ENCODE measurements around the gene TMEM61.
A peak's percentile ranks its signal among the peaks of the same experiment; 100 is the strongest.

The TMEM61 gene

DNA sequence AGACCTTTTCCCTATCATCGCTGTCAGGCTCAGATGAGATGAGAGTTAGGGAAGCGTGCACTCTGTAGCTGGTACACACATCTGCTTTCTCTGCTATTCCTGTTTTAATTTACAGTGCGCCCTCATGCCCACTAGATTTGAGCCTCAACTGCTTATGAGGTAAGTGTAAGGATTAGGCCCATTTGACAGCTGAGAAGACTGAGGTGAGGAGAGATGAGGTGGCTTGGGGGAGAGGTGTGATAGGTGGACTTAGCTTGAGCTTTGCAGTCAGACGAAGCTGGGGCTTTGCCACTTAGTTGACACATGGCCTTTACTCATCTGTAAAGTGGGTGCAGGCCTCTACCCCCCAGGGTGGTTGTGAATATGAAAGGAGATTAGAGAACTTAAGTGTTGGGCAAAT, 8.5 kb downstream of the TMEM61 start:
- FAIRE-seq: no peak
- no peak for DNase-seq (ENCODE audit: insufficient read length)
- TF ChIP-seq POLR2A (IDR thresholded peaks at IDR 0.05; ENCODE audit: low read depth, low read length) (no peak), POLR2AphosphoS5 (IDR thresholded peaks at IDR 0.05; ENCODE audit: low read depth, low read length) (no peak), TAF1 (IDR thresholded peaks at IDR 0.05; ENCODE audit: borderline replicate concordance, low read depth, low read length) (no peak)

- DNase-seq (ENCODE audit: insufficient read length): no peak
- TF ChIP-seq POLR2A (IDR thresholded peaks at IDR 0.05; ENCODE audit: low read depth, low read length): no peak
- TF ChIP-seq POLR2AphosphoS5 (IDR thresholded peaks at IDR 0.05; ENCODE audit: low read depth, low read length): no peak
- no peak for TF ChIP-seq TAF1 (IDR thresholded peaks at IDR 0.05; ENCODE audit: borderline replicate concordance, low read depth, low read length)
- no peak for FAIRE-seq
Observed at GRCh38 chr1:54989473-54989872, 9.0 kb downstream of the TMEM61 start.

- FAIRE-seq (no peak), DNase-seq (ENCODE audit: insufficient read length) (no peak)
- no peak for TF ChIP-seq POLR2AphosphoS5 (IDR thresholded peaks at IDR 0.05; ENCODE audit: low read depth, low read length)
- TF ChIP-seq POLR2A (IDR thresholded peaks at IDR 0.05; ENCODE audit: low read depth, low read length): no peak
- TF ChIP-seq TAF1 (IDR thresholded peaks at IDR 0.05; ENCODE audit: borderline replicate concordance, low read depth, low read length): no peak
Observed at GRCh38 chr1:54989968-54990810, 9.8 kb downstream of the TMEM61 start.

GRCh38 chr1:54990916-54991315, 10.5 kb downstream of the TMEM61 start:
- FAIRE-seq: no peak
- no peak for TF ChIP-seq POLR2A (IDR thresholded peaks at IDR 0.05; ENCODE audit: low read depth, low read length)
- no peak for TF ChIP-seq POLR2AphosphoS5 (IDR thresholded peaks at IDR 0.05; ENCODE audit: low read depth, low read length)
- TF ChIP-seq TAF1 (IDR thresholded peaks at IDR 0.05; ENCODE audit: borderline replicate concordance, low read depth, low read length): no peak
- no peak for DNase-seq (ENCODE audit: insufficient read length)

DNA sequence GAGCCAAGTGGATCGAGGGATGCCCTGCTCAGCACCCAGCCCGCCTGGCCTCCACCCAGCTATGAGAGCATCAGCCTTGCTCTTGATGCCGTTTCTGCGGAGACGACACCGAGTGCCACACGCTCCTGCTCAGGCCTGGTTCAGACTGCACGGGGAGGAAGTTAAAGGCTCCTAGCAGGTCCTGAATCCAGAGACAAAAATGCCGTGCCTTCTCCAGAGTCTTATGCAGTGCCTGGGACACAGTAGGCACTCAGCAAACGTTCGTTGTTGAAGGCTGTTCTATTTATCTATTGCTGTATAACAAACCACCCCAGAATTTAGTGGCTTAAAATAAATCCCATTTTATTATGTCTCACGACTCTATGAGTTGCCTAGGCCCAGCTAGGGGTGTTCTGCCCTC, 11.5 kb downstream of the TMEM61 start:
- TF ChIP-seq POLR2A (IDR thresholded peaks at IDR 0.05; ENCODE audit: low read depth, low read length) (no peak), TAF1 (IDR thresholded peaks at IDR 0.05; ENCODE audit: borderline replicate concordance, low read depth, low read length) (no peak), POLR2AphosphoS5 (IDR thresholded peaks at IDR 0.05; ENCODE audit: low read depth, low read length) (no peak)
- no peak for FAIRE-seq

DNA sequence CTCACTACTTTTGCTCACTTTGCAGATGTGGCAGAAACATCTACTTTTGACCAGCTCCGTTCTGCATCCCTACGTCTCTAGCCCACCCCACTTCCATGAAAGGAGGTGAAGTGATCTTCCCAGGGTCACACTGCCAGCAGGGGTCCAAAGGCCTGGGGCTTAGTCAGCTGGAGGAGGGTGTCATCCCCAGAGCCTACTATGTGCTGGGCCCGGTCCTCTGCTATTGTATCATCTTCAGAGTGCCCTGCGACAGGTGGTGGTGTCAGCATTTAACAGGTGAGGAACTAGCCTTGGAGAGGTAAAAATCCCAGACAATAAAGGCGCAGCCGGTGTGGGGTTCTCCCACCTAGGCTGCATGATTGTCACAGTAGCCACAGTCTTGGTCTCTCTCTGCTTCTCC, 12.7 kb downstream of the TMEM61 start:
- FAIRE-seq (no peak), DNase-seq (ENCODE audit: insufficient read length) (no peak)
- TF ChIP-seq POLR2AphosphoS5 (IDR thresholded peaks at IDR 0.05; ENCODE audit: low read depth, low read length) (no peak), TAF1 (IDR thresholded peaks at IDR 0.05; ENCODE audit: borderline replicate concordance, low read depth, low read length) (no peak)

More for the DNA sequence above, 11.5 kb downstream of the TMEM61 start:
- DNase-seq (ENCODE audit: insufficient read length): no peak

DNA sequence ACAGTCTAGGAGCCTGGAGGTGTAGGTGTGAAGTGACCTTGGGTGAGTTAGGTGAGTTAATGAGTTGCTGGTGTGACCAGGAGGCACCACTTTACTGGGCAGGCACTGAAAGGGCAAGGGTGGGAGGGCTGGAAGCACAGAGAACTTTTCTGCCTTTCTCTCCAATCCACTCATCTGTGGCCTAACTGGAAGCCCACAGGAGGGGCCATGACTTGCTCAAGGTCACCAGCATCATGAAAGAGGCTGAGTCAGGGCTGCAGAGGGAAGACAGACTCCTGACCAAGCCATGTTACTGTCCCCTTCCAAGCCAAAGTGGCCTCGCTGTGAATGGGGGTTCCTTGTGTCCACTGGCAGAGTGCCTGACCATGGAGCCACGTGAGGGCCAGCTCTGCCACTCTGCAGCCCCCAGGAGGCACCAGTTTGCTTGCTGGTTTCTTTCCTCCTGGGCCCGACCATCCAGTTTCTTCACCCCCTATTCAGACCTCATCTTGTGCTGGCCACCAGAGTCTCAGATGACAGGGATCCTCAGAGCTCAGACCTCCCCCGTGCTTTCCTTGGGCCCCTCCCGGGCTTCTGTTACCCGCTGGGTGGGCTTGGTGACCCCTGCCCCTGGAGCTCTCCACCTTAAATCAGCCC, 14.0 kb downstream of the TMEM61 start:
- DNase-seq (ENCODE audit: insufficient read length): no peak
- TF ChIP-seq POLR2AphosphoS5 (IDR thresholded peaks at IDR 0.05; ENCODE audit: low read depth, low read length) (no peak), TAF1 (IDR thresholded peaks at IDR 0.05; ENCODE audit: borderline replicate concordance, low read depth, low read length) (no peak), POLR2A (IDR thresholded peaks at IDR 0.05; ENCODE audit: low read depth, low read length) (no peak)
- FAIRE-seq: no peak

DNA sequence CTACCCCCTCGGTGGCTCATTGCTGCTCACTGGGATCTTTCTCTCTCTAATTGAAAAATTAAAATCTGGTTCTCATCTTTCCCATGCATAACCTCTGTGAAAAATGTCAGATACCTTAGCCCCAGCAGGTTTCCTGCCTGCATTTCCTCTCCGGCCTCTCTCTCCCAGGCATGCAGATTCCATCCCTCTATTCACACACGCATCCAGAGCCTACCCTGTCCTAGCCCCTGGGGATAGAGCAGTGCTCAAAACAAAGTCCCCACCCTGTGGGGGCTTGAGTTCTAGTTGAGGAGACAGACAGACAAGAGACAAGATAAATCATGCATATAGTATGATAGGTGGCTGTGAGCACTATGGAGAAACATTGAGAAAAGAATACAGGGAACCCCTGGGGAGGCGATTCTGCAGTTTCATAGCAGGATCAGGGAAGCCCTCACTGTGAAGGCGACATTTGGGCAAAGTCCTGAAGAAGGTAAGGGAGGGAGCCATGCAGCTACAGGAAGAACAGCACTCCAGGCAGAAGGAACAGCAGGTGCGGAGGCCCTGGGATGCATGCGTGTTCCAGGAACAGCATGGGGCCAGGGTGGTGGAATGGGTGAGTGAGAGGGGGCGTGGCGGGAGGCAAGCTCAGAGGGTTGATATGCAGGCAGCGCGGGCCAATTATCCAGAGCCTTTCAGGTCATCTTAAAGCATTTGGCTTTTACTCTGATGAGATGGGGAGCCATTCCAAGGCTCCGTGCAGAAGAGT, 14.8 kb downstream of the TMEM61 start:
- FAIRE-seq (no peak), DNase-seq (ENCODE audit: insufficient read length) (no peak)
- TF ChIP-seq POLR2AphosphoS5 (IDR thresholded peaks at IDR 0.05; ENCODE audit: low read depth, low read length) (no peak), TAF1 (IDR thresholded peaks at IDR 0.05; ENCODE audit: borderline replicate concordance, low read depth, low read length) (no peak), POLR2A (IDR thresholded peaks at IDR 0.05; ENCODE audit: low read depth, low read length) (no peak)

GRCh38 chr1:54995835-54996234, 15.4 kb downstream of the TMEM61 start:
- DNase-seq (ENCODE audit: insufficient read length) (no peak), FAIRE-seq (peak; percentile 21)
- TF ChIP-seq POLR2AphosphoS5 (IDR thresholded peaks at IDR 0.05; ENCODE audit: low read depth, low read length) (no peak), TAF1 (IDR thresholded peaks at IDR 0.05; ENCODE audit: borderline replicate concordance, low read depth, low read length) (no peak), POLR2A (IDR thresholded peaks at IDR 0.05; ENCODE audit: low read depth, low read length) (no peak)

- DNase-seq (ENCODE audit: insufficient read length): peak; percentile 95
- no peak for TF ChIP-seq TAF1 (IDR thresholded peaks at IDR 0.05; ENCODE audit: borderline replicate concordance, low read depth, low read length)
- TF ChIP-seq POLR2A (IDR thresholded peaks at IDR 0.05; ENCODE audit: low read depth, low read length): no peak
- TF ChIP-seq POLR2AphosphoS5 (IDR thresholded peaks at IDR 0.05; ENCODE audit: low read depth, low read length): no peak
- FAIRE-seq: peak; percentile 80
Observed at GRCh38 chr1:54996359-54996868, 16.0 kb downstream of the TMEM61 start.

Measured in GM12892 (cell line).